HEK293 (cell line): ENCODE data around the gene CARD11.

Source experiments
- CTCF ChIA-PET: fragments of 350-600 bp; formaldehyde crosslinking; extraction: SDS; loops from one replicate; lab custom pipeline; 2021; ENCODE audit warnings: antibody characterized with exemption; lab: Yijun Ruan, JAX
- POLR2A ChIA-PET: fragments of 300-600 bp; formaldehyde crosslinking; extraction: SDS; loops from one replicate; lab custom pipeline; 2020; ENCODE audit warnings: antibody characterized with exemption, inconsistent platforms; lab: Yijun Ruan, JAX
- H3K27ac ChIP-seq: fragments of 200-500 bp; sonication (Bioruptor generic); 2 replicates; pipeline ENCODE4 v1.5.1; 2014; ENCODE audit warnings: low read depth, low read length, control low read depth, inconsistent platforms; ENCODE audit errors: extremely low read depth
- H3K36me3 ChIP-seq, 2 experiments: fragments of 200-500 bp in 1 of 2; sonication (Bioruptor generic) in 1 of 2; 1 replicate in 1 of 2; 2 replicates in 1 of 2; pipeline ENCODE4 v1.5.1; 2014 to 2017; ENCODE audit warnings: inconsistent platforms in 2 of 2, low read length in 2 of 2; ENCODE audit not compliant: control insufficient read depth in 2 of 2, insufficient read depth in 1 of 2
- H3K4me1 ChIP-seq: fragments of 200-500 bp; sonication (Bioruptor generic); 2 replicates; pipeline ENCODE4 v1.5.1; 2014; ENCODE audit warnings: mild to moderate bottlenecking, low read length, inconsistent platforms; ENCODE audit not compliant: control insufficient read depth, insufficient read depth
- H3K4me3 ChIP-seq: 2 replicates; pipeline ENCODE4 v1.5.1; 2011; ENCODE audit warnings: low read depth, mild to moderate bottlenecking, control low read depth, low read length, moderate library complexity
- H3K9me3 ChIP-seq: fragments of 200-500 bp; sonication (Bioruptor generic); 2 replicates; pipeline ENCODE4 v1.5.1; 2014; ENCODE audit warnings: low read depth, low read length, inconsistent platforms; ENCODE audit not compliant: control insufficient read depth, insufficient read depth
- BCL11B ChIP-seq: fragments of 450-650 bp; formaldehyde crosslinking; IDR thresholded peaks from 2 replicates; pipeline ENCODE4 v1.5.1; 2016; ENCODE audit warnings: low read depth, missing biosample characterization, missing genetic modification characterization
- GLIS1 ChIP-seq: fragments of 450-650 bp; formaldehyde crosslinking; IDR thresholded peaks from 2 replicates; pipeline ENCODE4 v1.5.1; 2016; ENCODE audit warnings: missing biosample characterization, missing genetic modification characterization
- MYNN ChIP-seq: fragments of 450-650 bp; formaldehyde crosslinking; IDR thresholded peaks from 2 replicates; pipeline ENCODE4 v1.5.1; 2016; ENCODE audit warnings: missing biosample characterization, missing genetic modification characterization, borderline replicate concordance
- SCRT2 ChIP-seq: fragments of 450-650 bp; formaldehyde crosslinking; IDR thresholded peaks from 2 replicates; pipeline ENCODE4 v1.5.1; 2016; ENCODE audit warnings: missing biosample characterization, missing genetic modification characterization
- WT1 ChIP-seq: fragments of 450-650 bp; formaldehyde crosslinking; IDR thresholded peaks from 2 replicates; pipeline ENCODE4 v1.5.1; 2016; ENCODE audit warnings: missing biosample characterization, missing genetic modification characterization
- YY1 ChIP-seq: fragments of 450-650 bp; formaldehyde crosslinking; IDR thresholded peaks from 2 replicates; pipeline ENCODE4 v1.5.1; 2018; ENCODE audit warnings: missing biosample characterization, missing genetic modification characterization
- ZNF112 ChIP-seq: fragments of 450-650 bp; formaldehyde crosslinking; IDR thresholded peaks from 2 replicates; pipeline ENCODE4 v1.5.0; 2017; ENCODE audit warnings: missing biosample characterization, missing genetic modification characterization
- ZNF138 ChIP-seq: fragments of 450-650 bp; formaldehyde crosslinking; IDR thresholded peaks from 2 replicates; pipeline ENCODE4 v1.5.1; 2016; ENCODE audit warnings: missing biosample characterization, missing genetic modification characterization, borderline replicate concordance
- ZNF155 ChIP-seq: fragments of 450-650 bp; formaldehyde crosslinking; IDR thresholded peaks from 2 replicates; pipeline ENCODE4 v1.5.1; 2016; ENCODE audit warnings: missing biosample characterization, missing genetic modification characterization
- ZNF157 ChIP-seq: fragments of 450-650 bp; formaldehyde crosslinking; IDR thresholded peaks from 2 replicates; pipeline ENCODE4 v1.5.1; 2016; ENCODE audit warnings: missing biosample characterization, missing genetic modification characterization
- ZNF341 ChIP-seq: fragments of 450-650 bp; formaldehyde crosslinking; IDR thresholded peaks from 2 replicates; pipeline ENCODE4; 2016; ENCODE audit warnings: low read depth, missing biosample characterization, missing genetic modification characterization
- ZNF394 ChIP-seq: fragments of 450-650 bp; formaldehyde crosslinking; IDR thresholded peaks from 2 replicates; pipeline ENCODE4 v1.5.1; 2016; ENCODE audit warnings: missing biosample characterization, missing genetic modification characterization, mild to moderate bottlenecking, moderate library complexity, borderline replicate concordance
- ZNF488 ChIP-seq: fragments of 450-650 bp; formaldehyde crosslinking; IDR thresholded peaks from 2 replicates; pipeline ENCODE4 v1.5.1; 2016; ENCODE audit warnings: missing biosample characterization, missing genetic modification characterization
- ZNF544 ChIP-seq: fragments of 450-650 bp; formaldehyde crosslinking; IDR thresholded peaks from 2 replicates; pipeline ENCODE4 v1.5.0; 2017; ENCODE audit warnings: missing biosample characterization, missing genetic modification characterization
- ZNF600 ChIP-seq: fragments of 450-650 bp; formaldehyde crosslinking; IDR thresholded peaks from 2 replicates; pipeline ENCODE4 v1.5.1; 2016; ENCODE audit warnings: missing biosample characterization, missing genetic modification characterization
- ZNF639 ChIP-seq: fragments of 450-650 bp; formaldehyde crosslinking; IDR thresholded peaks from 2 replicates; pipeline ENCODE4 v1.5.1; 2016; ENCODE audit warnings: missing biosample characterization, missing genetic modification characterization
- ZNF654 ChIP-seq: fragments of 450-650 bp; formaldehyde crosslinking; IDR thresholded peaks from 2 replicates; pipeline ENCODE4 v1.5.1; 2016; ENCODE audit warnings: low read depth, missing biosample characterization, missing genetic modification characterization
- ZNF677 ChIP-seq: fragments of 450-650 bp; IDR thresholded peaks from 2 replicates; pipeline ENCODE4 v1.5.0; 2018; ENCODE audit warnings: missing biosample characterization, mild to moderate bottlenecking, missing genetic modification characterization, moderate library complexity
- ZNF704 ChIP-seq: fragments of 450-650 bp; formaldehyde crosslinking; IDR thresholded peaks from 2 replicates; pipeline ENCODE4 v1.5.1; 2016; ENCODE audit warnings: missing biosample characterization, missing genetic modification characterization
- ZNF785 ChIP-seq: fragments of 450-650 bp; formaldehyde crosslinking; IDR thresholded peaks from 2 replicates; pipeline ENCODE4 v1.5.1; 2016; ENCODE audit warnings: missing biosample characterization, missing genetic modification characterization
- ZNF791 ChIP-seq: fragments of 450-650 bp; formaldehyde crosslinking; IDR thresholded peaks from 2 replicates; pipeline ENCODE4 v1.5.1; 2016; ENCODE audit warnings: missing biosample characterization, missing genetic modification characterization
- ZSCAN16 ChIP-seq: fragments of 450-650 bp; formaldehyde crosslinking; IDR thresholded peaks from 2 replicates; pipeline ENCODE4 v1.5.1; 2016; ENCODE audit warnings: missing biosample characterization, missing genetic modification characterization
- TF ChIP-seq, protein P1 (sequence below): fragments of 450-650 bp; formaldehyde crosslinking; IDR thresholded peaks from 2 replicates; pipeline ENCODE4 v1.5.1; 2016; ENCODE audit warnings: missing biosample characterization, missing genetic modification characterization
- TF ChIP-seq, protein P2 (sequence below): fragments of 450-650 bp; formaldehyde crosslinking; IDR thresholded peaks from 2 replicates; pipeline ENCODE4 v1.5.1; 2016; ENCODE audit warnings: missing biosample characterization, missing genetic modification characterization
- TF ChIP-seq, protein P3 (sequence below): fragments of 450-650 bp; formaldehyde crosslinking; IDR thresholded peaks from 2 replicates; pipeline ENCODE4 v1.5.1; 2017; ENCODE audit warnings: missing biosample characterization, missing genetic modification characterization
- TF ChIP-seq, protein P4 (sequence below): fragments of 450-650 bp; formaldehyde crosslinking; optimal IDR thresholded peaks from 2 replicates; pipeline ENCODE3; 2016; ENCODE audit warnings: missing biosample characterization, mild to moderate bottlenecking, missing genetic modification characterization

Gene CARD11

GRCh38 chr7:3037259-3037658 is 6.4 kb downstream of the CARD11 start:
- TF ChIP-seq ZNF488 (tag by site-specific recombination) = no peak
- TF ChIP-seq, protein P1, sequence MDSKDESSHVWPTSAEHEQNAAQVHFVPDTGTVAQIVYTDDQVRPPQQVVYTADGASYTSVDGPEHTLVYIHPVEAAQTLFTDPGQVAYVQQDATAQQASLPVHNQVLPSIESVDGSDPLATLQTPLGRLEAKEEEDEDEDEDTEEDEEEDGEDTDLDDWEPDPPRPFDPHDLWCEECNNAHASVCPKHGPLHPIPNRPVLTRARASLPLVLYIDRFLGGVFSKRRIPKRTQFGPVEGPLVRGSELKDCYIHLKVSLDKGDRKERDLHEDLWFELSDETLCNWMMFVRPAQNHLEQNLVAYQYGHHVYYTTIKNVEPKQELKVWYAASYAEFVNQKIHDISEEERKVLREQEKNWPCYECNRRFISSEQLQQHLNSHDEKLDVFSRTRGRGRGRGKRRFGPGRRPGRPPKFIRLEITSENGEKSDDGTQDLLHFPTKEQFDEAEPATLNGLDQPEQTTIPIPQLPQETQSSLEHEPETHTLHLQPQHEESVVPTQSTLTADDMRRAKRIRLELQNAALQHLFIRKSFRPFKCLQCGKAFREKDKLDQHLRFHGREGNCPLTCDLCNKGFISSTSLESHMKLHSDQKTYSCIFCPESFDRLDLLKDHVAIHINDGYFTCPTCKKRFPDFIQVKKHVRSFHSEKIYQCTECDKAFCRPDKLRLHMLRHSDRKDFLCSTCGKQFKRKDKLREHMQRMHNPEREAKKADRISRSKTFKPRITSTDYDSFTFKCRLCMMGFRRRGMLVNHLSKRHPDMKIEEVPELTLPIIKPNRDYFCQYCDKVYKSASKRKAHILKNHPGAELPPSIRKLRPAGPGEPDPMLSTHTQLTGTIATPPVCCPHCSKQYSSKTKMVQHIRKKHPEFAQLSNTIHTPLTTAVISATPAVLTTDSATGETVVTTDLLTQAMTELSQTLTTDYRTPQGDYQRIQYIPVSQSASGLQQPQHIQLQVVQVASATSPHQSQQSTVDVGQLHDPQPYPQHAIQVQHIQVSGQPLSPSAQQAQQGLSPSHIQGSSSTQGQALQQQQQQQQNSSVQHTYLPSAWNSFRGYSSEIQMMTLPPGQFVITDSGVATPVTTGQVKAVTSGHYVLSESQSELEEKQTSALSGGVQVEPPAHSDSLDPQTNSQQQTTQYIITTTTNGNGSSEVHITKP (tag by site-specific recombination) = no peak
- TF ChIP-seq ZNF654 (tag by site-specific recombination) = no peak
- no peak for TF ChIP-seq ZNF112 (tag by site-specific recombination)
- no peak for TF ChIP-seq SCRT2 (tag by site-specific recombination)
- no peak for TF ChIP-seq ZNF791 (tag by site-specific recombination)
- TF ChIP-seq ZNF704 = no peak
- no peak for TF ChIP-seq WT1
- no peak for TF ChIP-seq GLIS1 (tag by site-specific recombination)
- no peak for TF ChIP-seq ZNF155 (tag by site-specific recombination)
- TF ChIP-seq ZNF544 = no peak
- TF ChIP-seq ZNF394 = no peak
- TF ChIP-seq, protein P2, sequence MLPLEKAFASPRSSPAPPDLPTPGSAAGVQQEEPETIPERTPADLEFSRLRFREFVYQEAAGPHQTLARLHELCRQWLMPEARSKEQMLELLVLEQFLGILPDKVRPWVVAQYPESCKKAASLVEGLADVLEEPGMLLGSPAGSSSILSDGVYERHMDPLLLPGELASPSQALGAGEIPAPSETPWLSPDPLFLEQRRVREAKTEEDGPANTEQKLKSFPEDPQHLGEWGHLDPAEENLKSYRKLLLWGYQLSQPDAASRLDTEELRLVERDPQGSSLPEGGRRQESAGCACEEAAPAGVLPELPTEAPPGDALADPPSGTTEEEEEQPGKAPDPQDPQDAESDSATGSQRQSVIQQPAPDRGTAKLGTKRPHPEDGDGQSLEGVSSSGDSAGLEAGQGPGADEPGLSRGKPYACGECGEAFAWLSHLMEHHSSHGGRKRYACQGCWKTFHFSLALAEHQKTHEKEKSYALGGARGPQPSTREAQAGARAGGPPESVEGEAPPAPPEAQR = no peak
- no peak for TF ChIP-seq ZNF785 (tag by site-specific recombination)
- TF ChIP-seq ZNF677 (tag by site-specific recombination) = no peak
- TF ChIP-seq ZNF138 (tag by site-specific recombination) = no peak
- no peak for TF ChIP-seq ZSCAN16 (tag by site-specific recombination)
- TF ChIP-seq ZNF341 = no peak
- no peak for TF ChIP-seq ZNF600 (tag by site-specific recombination)
- TF ChIP-seq, all 188 proteins: peak for 0
- ChIA-PET CTCF (no interaction called here), POLR2A (no interaction called here)
- no peaks in the 10 kb centered on the region for H3K9me3 ChIP-seq
- no peak overlapping the region for H3K27ac ChIP-seq
- no peaks in the 10 kb centered on the region for H3K36me3 ChIP-seq
- no peaks in the 10 kb centered on the region for H3K4me1 ChIP-seq
- no peak overlapping the region for H3K4me3 ChIP-seq

GRCh38 chr7:3034591-3035150 is 9.0 kb downstream of the CARD11 start:
- CTCF ChIA-PET = interaction anchor here (0.6 kb wide), 1 partner anchor 339 kb away, joined by 4 read pairs; no protein-coding TSS in a partner anchor
- Histone ChIP-seq H3K27ac (no peak overlapping the region), H3K36me3 (no peaks in the 10 kb centered on the region), H3K9me3 (no peaks in the 10 kb centered on the region), H3K4me1 (no peaks in the 10 kb centered on the region), H3K4me3 (no peak overlapping the region)
- POLR2A ChIA-PET = no interaction called here
- TF ChIP-seq BCL11B (tag by site-specific recombination) (no peak), YY1 (no peak), MYNN (tag by site-specific recombination) (no peak), ZNF639 (tag by site-specific recombination) (no peak), ZNF157 (tag by site-specific recombination) (no peak)
- TF ChIP-seq, protein P3, sequence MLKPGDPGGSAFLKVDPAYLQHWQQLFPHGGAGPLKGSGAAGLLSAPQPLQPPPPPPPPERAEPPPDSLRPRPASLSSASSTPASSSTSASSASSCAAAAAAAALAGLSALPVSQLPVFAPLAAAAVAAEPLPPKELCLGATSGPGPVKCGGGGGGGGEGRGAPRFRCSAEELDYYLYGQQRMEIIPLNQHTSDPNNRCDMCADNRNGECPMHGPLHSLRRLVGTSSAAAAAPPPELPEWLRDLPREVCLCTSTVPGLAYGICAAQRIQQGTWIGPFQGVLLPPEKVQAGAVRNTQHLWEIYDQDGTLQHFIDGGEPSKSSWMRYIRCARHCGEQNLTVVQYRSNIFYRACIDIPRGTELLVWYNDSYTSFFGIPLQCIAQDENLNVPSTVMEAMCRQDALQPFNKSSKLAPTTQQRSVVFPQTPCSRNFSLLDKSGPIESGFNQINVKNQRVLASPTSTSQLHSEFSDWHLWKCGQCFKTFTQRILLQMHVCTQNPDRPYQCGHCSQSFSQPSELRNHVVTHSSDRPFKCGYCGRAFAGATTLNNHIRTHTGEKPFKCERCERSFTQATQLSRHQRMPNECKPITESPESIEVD (tag by site-specific recombination) = no peak
- TF ChIP-seq, protein P4, sequence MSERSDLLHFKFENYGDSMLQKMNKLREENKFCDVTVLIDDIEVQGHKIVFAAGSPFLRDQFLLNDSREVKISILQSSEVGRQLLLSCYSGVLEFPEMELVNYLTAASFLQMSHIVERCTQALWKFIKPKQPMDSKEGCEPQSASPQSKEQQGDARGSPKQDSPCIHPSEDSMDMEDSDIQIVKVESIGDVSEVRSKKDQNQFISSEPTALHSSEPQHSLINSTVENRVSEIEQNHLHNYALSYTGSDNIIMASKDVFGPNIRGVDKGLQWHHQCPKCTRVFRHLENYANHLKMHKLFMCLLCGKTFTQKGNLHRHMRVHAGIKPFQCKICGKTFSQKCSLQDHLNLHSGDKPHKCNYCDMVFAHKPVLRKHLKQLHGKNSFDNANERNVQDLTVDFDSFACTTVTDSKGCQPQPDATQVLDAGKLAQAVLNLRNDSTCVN (tag by site-specific recombination) = no peak
